Upper lobe of right lung (tissue), 1 donor: Measurements from ENCODE around the gene FAM9A. TPM values are rescaled to one million over a fixed set of nuclear protein-coding genes. Genes with fewer than 3 reads are reported as not detected.
"Not testable (repeated sequence)": the region's sequence is repeated elsewhere in the genome, so short reads cannot be mapped to it uniquely, and the experiment has no call there.

ENCODE experiments used
- ATAC-seq: fragments of 200-7000 bp; cut with Tn5 transposase; one replicate; pipeline ENCODE4 v1.9.1; 2020; ENCODE audit warnings: mild to moderate bottlenecking, moderate library complexity
- DNase-seq: peaks from one replicate; pipeline ENCODE4 v3.0.0-alpha.2; 2020
- H3K27ac ChIP-seq: fragments of 200-600 bp; one replicate; pipeline ENCODE4 v1.8.0; 2022
- H3K27me3 ChIP-seq: fragments of 200-600 bp; one replicate; pipeline ENCODE4 v1.8.0; 2022; ENCODE audit warnings: mild to moderate bottlenecking
- H3K36me3 ChIP-seq: fragments of 200-600 bp; one replicate; pipeline ENCODE4 v1.8.0; 2022
- H3K4me1 ChIP-seq: fragments of 200-600 bp; one replicate; pipeline ENCODE4 v1.8.0; 2022
- H3K4me3 ChIP-seq: fragments of 200-600 bp; one replicate; pipeline ENCODE4 v1.8.0; 2022; ENCODE audit warnings: mild to moderate bottlenecking
- H3K9me3 ChIP-seq: fragments of 200-600 bp; one replicate; pipeline ENCODE4 v1.8.0; 2022
- CTCF ChIP-seq: fragments of 200-600 bp; IDR thresholded peaks from one replicate; pipeline ENCODE4 v1.8.0; 2022; ENCODE audit warnings: antibody characterized with exemption
- intact Hi-C: fragments of 100-400 bp; cut with DNase I; formaldehyde crosslinking; loops from one replicate; pipeline ENCODE4 v1.11.0; 2022
- total RNA-seq: library from RNA; stranded (reverse); fragmentation: NEBNext Ultra II Directional; extraction: Animal tissue kit (Norgen Biotek cat#: 25700); gene quantifications from one replicate; pipeline ENCODE4 v1.2.1, GENCODE V29; 2021
- donor health status: DM: no; HTN: yes; CAD: no; lungs with severe emphysema.

The FAM9A gene
- total RNA-seq, 1 donor from 2014 or later, result not detected

GRCh38 chrX:8783097-8783713, 18.0 kb downstream of the FAM9A start:
- no peak overlapping the region for H3K27ac ChIP-seq
- intact Hi-C loops, result no loop called here
- H3K9me3 ChIP-seq, result no peaks in the 10 kb centered on the region
- no peak overlapping the region for H3K4me3 ChIP-seq
- H3K36me3 ChIP-seq, result no peaks in the 10 kb centered on the region
- TF ChIP-seq CTCF, result peak; percentile 39
- ATAC-seq (peak; percentile 66), DNase-seq (no peak)
- H3K27me3 ChIP-seq, result no peaks in the 10 kb centered on the region
- no peaks in the 10 kb centered on the region for H3K4me1 ChIP-seq

- TF ChIP-seq CTCF, result no peak
- Histone ChIP-seq H3K36me3 (no peaks in the 10 kb centered on the region), H3K27me3 (no peaks in the 10 kb centered on the region), H3K27ac (no peak overlapping the region), H3K9me3 (no peaks in the 10 kb centered on the region), H3K4me1 (no peaks in the 10 kb centered on the region), H3K4me3 (no peak overlapping the region)
- intact Hi-C loops, result no loop called here
- no peak for ATAC-seq
- no peak for DNase-seq
These were observed 18.6 kb downstream of the FAM9A start for GRCh38 chrX:8782595-8782994.

- intact Hi-C loops, H3K27me3 ChIP-seq, ATAC-seq, H3K9me3 ChIP-seq, H3K4me3 ChIP-seq, H3K27ac ChIP-seq, DNase-seq, H3K4me1 ChIP-seq, H3K36me3 ChIP-seq: not testable (repeated sequence)
These were observed 19.3 kb downstream of the FAM9A start for GRCh38 chrX:8781921-8782320.

- no peaks in the 10 kb centered on the region for H3K27me3 ChIP-seq
- no peaks in the 10 kb centered on the region for H3K4me1 ChIP-seq
- ATAC-seq (no peak), DNase-seq (no peak)
- no peak overlapping the region for H3K4me3 ChIP-seq
- H3K36me3 ChIP-seq, result no peaks in the 10 kb centered on the region
- no peaks in the 10 kb centered on the region for H3K9me3 ChIP-seq
- TF ChIP-seq CTCF, result no peak
- H3K27ac ChIP-seq, result no peak overlapping the region
- intact Hi-C loops, result no loop called here
These were observed 28.1 kb downstream of the FAM9A start for GRCh38 chrX:8773117-8773516.

GRCh38 chrX:8760021-8760420, 41.2 kb downstream of the FAM9A start:
- DNase-seq (no peak), ATAC-seq (no peak)
- Histone ChIP-seq H3K27ac (no peak overlapping the region), H3K9me3 (no peaks in the 10 kb centered on the region), H3K4me1 (no peaks in the 10 kb centered on the region), H3K4me3 (no peak overlapping the region), H3K36me3 (no peaks in the 10 kb centered on the region), H3K27me3 (no peaks in the 10 kb centered on the region)
- intact Hi-C loops, result no loop called here
- TF ChIP-seq CTCF, result no peak

GRCh38 chrX:8758706-8759105, 42.5 kb downstream of the FAM9A start:
- H3K9me3 ChIP-seq, ATAC-seq, H3K4me1 ChIP-seq, intact Hi-C loops, DNase-seq, H3K36me3 ChIP-seq, H3K4me3 ChIP-seq, H3K27ac ChIP-seq, H3K27me3 ChIP-seq: not testable (repeated sequence)

- H3K27ac ChIP-seq, H3K9me3 ChIP-seq, H3K36me3 ChIP-seq, DNase-seq, H3K27me3 ChIP-seq, ATAC-seq, H3K4me3 ChIP-seq, intact Hi-C loops, H3K4me1 ChIP-seq: not testable (repeated sequence)
These were observed 43.4 kb downstream of the FAM9A start for GRCh38 chrX:8757609-8758389.
